HG03460 (cell line): ENCODE data around the gene SLC24A3.
"Not testable (repeated sequence)": the region's sequence is repeated elsewhere in the genome, so short reads cannot be mapped to it uniquely, and the experiment has no call there.

ENCODE experiments used
- ATAC-seq: cut with Tn5 transposase; IDR thresholded peaks from one replicate; pipeline ENCODE4 v1.9.1; 2021; ENCODE audit not compliant: unreplicated experiment

The SLC24A3 gene

GRCh38 chr20:19729672-19730071 lies 517.2 kb downstream of the SLC24A3 start:
- no peak for ATAC-seq

GRCh38 chr20:19730706-19731105 lies 518.3 kb downstream of the SLC24A3 start:
- no peak for ATAC-seq

DNA sequence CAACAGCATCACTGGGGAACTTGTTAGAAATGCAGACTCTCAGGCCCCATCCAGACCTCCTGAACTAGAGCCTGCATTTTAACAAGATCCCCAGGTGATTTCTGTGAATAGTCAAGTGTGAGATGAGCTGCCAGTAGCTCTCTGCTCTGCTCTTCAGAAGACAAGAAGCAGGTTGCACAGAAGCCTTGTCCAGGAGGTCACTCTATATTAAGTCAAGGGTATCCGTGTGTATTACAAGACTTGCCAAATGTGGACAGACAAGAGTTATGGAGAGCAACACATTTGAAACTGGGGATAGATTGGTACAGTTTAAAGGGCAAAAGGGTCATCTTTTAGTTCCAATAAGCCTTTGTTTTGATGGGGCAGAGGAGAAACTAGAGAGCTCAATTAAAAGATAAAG lies 522.4 kb downstream of the SLC24A3 start:
- no peak for ATAC-seq

DNA sequence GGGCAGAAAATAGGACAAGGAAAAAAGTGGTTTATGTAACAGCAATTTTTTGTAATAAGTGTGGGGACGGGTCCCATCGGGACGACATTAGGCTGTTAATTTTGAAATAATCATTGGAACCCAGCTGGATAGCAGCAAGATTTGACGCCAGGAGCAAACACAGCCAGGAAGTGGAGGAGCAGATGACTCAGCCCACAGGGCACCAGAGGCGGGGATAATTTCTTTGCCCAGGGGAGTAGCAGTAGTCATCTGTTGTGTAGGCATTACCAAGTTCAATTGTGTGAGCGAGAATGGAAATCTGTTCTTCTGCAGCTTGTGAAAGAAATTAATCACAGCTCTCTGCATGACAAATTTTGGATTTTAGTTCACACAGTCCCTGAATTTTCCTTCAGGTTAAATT lies 523.0 kb downstream of the SLC24A3 start:
- peak; percentile 67 for ATAC-seq

GRCh38 chr20:19737025-19737424 lies 524.6 kb downstream of the SLC24A3 start:
- ATAC-seq: no peak

DNA sequence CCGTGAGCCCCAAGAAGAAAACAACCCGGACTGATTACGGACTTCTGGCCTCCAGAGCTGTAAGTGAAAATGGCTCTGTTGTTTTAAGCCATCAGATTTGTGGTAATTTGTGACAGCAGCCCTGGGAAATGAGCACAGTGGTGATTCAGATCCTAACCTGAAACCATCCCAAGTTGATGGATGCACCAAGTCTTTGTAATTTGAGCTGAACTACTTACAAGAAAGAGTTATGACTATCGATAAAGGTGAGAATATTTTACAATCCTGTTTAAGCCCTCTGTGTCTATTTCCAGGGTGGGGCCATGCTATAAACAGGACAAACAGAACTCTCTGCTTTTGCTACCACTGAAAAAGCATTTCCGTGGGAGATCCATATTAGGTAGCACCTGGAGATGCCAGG lies 526.5 kb downstream of the SLC24A3 start:
- no peak for ATAC-seq

- no peak for ATAC-seq
Measured at GRCh38 chr20:19739351-19739750, 526.9 kb downstream of the SLC24A3 start.

- ATAC-seq: no peak
Measured at GRCh38 chr20:19740512-19740911, 528.1 kb downstream of the SLC24A3 start.

DNA sequence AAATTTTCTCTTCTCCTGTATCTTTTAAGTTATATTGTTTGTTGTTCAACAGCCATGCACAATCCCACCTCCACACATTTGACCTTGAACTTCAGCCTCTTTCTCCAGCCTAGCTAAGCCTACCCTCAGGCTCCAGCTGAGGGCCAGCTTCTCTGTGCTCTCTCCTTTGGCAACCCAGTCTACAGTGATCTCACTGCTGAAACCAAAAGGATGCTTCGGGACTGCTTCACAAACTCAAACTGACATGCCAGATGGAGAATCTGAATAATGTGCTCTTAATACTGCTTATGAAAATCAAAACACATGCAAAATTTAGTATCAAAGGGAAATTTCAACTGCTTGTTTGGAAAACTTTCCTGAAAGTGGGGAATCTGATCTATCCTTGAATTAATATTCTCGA lies 529.5 kb downstream of the SLC24A3 start:
- no peak for ATAC-seq

- ATAC-seq: no peak
Measured at GRCh38 chr20:19742974-19743639, 530.7 kb downstream of the SLC24A3 start.

DNA sequence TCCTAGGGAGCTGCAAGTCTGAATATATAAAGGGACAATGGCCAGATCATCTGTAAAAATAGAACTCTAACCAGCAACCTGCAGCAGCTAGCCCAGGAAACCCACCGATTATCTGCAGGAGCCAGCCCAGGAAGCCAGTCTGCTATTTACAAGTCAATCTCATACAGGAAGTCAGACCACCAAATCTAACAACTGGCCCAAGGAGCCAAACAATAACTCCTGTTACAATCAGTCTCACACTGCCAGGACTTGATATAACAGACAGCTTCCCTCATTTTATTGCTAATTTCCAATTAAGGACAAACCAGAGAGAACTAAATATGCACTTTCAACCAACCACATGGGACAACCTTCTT lies 531.2 kb downstream of the SLC24A3 start:
- no peak for ATAC-seq

GRCh38 chr20:19745106-19745505 lies 532.7 kb downstream of the SLC24A3 start:
- ATAC-seq: no peak

- ATAC-seq: no peak
Measured at GRCh38 chr20:19745584-19745983, 533.1 kb downstream of the SLC24A3 start.

DNA sequence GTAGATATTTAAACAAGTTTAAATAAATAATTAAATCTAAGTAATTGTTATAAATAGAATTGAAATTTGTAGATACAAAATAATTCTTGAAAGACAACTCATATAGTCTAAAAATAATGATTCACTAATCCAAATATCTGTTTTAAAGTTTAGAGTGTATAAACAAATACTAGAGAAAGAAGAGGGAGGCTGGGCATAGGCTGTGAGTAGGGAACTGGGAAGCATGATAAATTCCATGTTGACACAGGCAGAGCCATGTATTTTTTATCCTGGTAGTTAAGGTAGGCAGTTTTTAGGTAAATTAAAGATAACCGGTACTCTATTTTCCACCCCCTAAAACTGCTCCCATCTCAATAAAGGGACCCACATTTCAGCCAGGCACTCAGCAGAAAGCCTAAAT lies 534.0 kb downstream of the SLC24A3 start:
- ATAC-seq: no peak

GRCh38 chr20:19747903-19748302 lies 535.5 kb downstream of the SLC24A3 start:
- ATAC-seq: no peak

DNA sequence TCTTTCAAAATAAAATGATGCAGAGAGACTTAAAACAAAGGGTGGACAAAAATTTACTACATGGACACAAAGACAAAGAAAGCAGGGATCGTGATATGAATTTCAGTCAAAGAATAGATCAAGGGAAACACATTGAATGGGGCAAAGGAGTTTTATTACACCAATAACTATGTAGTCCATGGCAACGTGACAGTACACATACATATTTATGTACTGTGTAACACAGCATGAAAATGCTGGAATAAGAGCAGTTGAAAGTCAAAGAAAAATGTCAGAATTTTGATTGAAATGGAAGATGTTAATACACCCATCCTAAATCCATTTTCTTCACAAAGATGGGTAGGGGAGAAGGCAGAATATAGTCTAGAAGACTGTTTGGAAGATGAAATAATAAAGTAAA lies 536.2 kb downstream of the SLC24A3 start:
- no peak for ATAC-seq

DNA sequence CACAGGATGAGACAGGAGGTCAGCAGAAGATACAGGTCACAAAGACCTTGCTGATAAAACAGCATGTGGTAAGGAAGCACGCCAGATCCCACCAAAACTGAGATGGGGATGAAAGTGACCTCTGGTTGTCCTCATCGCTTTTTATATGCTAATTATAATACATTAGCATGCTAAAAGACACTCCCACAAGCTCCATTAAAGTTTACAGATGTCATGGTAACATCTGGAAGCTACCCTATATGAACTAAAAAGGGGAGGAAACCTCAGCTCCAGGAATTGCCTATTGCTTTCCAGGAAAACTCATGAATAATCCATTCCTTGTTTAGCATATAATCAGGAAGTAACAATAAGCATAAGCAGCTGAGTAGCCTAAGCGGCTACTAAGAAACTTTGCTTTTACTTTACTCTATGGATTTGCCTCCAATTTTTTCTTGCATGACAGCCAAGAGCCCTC lies 537.2 kb downstream of the SLC24A3 start:
- no peak for ATAC-seq

GRCh38 chr20:19750101-19750606 lies 537.7 kb downstream of the SLC24A3 start:
- ATAC-seq: no peak

DNA sequence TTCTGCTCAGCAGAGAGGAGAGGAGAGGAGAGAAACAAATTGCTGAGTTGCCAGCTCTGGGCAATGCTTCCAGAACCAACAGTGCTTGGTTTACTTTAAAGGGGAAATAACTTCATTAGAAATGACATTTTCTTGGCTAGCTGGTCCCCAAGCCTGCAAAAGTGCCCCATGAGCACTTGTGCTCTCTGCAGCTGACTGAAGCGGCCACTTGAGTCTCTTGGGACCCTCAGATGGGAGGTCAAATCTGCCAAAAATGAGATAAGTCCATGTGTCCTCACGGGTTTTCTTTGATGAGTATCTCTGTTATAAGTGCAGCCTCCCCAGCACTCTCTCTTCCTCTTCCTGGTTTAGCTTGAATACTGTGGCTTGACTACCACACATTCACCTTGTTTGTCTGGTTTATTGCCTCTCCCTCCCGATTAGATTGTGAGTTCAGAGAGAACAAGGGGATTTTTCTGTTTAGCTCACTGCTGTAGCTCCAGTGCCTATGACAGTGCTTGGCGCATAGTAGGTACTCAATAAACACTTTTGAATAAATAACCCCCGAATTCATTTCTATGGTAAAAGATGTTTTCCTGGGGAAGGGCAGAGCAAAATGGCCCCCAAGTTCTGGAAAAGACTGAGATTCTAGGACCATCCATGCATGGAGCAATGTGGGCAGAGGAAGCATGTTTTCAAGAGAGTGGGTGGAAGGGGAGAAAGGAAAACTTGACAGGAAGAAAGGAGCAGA lies 538.6 kb downstream of the SLC24A3 start:
- no peak for ATAC-seq

GRCh38 chr20:19754201-19754600 lies 541.8 kb downstream of the SLC24A3 start:
- ATAC-seq: not testable (repeated sequence)

GRCh38 chr20:19756761-19757486 lies 544.5 kb downstream of the SLC24A3 start:
- ATAC-seq: no peak
